SIG-M5 (cell line): ENCODE measurements around the gene RARG.

Source experiments
- DNase-seq: peaks from one replicate; lab custom pipeline; 2025; lab: John Stamatoyannopoulos, UW

RARG gene

DNA sequence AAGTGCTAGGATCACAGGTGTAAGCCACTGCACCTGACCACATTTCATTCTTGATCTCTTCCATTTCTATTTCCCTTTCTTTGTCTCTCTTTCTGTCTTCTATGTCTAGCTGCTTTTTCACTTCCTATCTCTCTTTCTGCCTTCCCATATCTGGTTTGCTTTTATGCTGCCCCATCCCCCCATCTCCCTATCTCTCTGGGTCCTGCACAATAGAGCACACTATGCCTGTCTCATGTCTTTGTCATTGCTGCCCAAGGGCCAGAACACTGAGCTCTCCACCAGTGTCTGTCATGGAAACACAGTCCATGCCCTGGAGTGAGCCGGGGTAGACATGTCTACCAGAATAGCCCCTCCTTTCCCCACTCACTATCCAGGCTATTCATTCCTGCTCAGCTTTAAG is 12.3 kb upstream of the RARG start:
- no peak for DNase-seq

DNA sequence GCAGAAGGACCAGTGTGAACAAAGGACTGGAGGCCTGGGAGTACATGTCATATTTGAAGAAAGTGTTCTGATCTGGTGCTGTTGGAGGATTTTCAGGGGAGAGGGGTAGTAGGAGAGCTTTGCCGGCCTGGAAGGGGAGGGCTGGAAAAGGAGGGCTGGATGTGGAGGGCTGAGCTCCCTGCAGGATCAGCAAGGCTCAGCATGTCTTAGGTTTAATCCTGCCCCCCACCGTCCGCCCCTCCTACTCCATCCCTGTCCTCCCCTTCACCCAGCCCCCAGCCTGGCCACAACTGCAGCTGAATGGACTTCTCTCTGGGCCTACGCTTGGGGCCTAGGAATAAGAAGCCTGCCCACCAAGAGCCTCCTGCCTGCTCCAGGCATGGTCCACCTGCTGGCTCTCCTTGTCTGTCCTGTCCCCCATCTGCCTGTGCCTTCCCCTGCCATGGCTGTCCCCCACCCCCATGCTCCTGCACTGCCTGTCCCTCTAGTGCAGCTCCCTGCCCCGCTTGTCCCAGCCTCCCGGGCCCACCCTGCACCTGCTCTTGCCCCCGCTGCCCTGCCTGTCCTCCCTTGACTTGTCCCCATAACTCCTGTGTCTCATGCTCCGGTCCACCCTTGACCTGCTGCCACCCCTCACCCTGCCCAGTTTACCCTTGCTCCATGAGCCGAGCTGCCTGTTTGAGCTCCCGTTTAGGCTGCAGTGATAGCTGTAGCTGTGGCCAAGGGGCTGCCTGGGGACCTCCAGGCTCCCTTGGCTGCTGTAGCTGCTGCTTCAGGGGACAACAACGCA is 9.8 kb upstream of the RARG start:
- no peak for DNase-seq

GRCh38 chr12:53239643-53240258 is 7.7 kb upstream of the RARG start:
- no peak for DNase-seq

DNA sequence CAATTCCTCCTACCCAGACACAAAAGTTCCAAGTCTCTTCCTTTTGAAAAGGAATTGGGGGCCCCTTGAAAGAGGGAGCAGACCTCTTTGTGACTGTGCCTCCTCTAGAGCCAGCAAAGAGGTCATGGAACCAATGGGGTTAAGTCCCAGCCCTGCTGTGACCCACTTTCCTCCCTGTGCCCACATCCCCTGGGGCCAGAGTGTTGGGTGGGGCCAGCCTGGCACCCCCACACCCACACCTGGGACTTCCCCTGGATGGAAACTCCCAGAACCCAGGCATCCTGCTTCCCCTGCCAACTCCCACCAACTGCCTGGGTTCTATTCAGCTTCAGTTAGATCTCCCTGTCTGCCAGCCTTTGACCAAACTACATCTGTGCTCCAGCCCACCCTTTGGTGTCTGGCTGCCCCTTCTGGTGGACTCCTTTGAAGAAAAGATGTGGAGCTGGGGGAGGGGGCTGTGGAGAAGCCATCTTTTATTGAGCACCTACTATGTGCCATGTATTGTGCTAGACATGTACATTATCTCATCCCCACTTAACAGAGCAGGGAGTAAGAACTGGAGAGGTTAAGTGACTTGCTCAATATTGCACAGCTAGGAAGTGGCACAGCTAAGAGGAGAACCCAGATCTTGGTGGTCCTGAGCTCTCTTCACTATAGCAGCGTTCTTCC is 4.6 kb upstream of the RARG start:
- no peak for DNase-seq

DNA sequence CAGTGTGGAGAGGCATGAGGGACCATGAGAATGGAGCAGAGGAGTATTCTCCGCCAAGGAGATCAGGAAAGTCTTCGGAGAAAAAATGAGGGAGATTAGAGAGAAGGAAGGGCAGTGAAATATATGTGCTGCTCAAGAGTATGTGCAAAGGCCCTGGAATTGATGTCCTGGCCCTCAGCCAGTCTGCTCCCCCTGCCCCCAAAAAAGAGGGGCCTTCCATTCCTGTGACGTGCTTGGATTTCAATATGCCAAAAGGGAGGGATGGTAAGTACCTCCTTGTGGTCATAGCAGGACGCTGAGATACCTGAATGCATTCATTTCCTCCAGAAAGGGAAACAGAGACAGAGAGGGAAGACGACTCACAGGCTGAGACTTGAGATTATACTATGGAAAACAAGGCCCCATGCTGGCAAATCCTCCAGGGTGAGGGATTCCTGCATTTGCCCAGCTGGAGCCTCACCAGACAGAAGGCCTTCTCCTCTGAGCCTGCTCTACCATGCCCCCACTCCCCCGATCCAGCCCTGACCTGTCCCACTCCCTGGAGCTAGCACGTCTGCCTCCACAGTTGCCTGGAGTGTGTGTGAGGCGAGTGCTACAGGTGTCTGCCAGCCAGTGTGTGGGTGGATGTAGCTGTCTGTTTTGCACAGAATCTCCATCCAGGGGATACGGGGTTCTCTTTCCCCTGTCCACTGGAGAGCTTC is 3.9 kb upstream of the RARG start:
- DNase-seq, result no peak

DNA sequence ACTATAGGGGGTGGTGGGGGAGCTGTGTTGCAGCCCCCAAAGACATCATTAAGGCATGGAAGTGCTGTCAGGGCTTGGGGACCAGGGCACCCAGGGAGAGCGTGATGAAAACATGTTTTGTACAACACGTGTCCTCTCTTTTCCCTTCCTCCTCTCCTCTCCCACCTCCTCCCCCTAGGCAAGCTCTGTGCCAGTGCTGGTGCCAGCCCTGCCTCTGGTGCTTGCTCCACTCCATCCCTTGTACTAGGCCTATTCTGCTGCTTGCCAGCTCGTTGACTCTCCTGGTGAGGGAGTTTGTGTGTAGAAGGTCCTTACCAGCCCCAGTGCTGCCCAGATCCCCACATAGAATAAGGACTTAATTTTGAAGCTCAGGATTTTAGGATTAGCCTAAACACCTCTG is 3.2 kb upstream of the RARG start:
- DNase-seq, result no peak

DNA sequence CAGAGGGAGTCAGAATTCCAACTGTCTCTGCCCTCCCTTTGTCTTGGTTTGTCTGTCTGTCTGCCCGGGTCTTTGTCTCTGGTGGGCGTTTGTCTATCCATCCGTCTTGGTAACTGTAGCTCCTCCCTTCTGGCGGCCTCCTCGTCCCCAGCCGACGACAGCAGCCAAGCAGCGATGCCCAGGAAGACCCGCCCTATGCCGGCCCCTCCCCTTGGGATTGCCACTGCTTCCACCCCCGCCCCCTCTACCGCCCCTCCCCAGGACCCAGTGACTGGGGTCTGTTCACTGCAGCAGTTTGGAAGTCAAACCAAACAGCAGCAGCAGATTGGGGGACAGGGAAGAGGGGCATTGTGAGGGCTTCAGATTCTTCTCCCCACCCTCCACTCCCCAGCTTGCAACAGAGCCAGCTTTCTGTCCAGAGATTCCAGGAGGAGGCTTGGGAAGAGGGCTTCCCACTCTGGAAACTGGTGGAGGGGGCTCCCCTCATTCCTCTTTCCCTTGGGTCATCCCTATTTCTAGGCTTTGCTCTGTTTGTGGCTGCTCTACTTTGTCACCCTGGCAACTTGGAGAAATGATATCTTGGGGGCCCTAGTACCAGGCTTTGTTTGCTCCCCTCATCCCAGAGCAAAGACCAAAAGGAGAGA is 2.4 kb upstream of the RARG start:
- DNase-seq, result no peak

- DNase-seq, result no peak
These were observed 1.7 kb upstream of the RARG start for GRCh38 chr12:53233671-53234121.

DNA sequence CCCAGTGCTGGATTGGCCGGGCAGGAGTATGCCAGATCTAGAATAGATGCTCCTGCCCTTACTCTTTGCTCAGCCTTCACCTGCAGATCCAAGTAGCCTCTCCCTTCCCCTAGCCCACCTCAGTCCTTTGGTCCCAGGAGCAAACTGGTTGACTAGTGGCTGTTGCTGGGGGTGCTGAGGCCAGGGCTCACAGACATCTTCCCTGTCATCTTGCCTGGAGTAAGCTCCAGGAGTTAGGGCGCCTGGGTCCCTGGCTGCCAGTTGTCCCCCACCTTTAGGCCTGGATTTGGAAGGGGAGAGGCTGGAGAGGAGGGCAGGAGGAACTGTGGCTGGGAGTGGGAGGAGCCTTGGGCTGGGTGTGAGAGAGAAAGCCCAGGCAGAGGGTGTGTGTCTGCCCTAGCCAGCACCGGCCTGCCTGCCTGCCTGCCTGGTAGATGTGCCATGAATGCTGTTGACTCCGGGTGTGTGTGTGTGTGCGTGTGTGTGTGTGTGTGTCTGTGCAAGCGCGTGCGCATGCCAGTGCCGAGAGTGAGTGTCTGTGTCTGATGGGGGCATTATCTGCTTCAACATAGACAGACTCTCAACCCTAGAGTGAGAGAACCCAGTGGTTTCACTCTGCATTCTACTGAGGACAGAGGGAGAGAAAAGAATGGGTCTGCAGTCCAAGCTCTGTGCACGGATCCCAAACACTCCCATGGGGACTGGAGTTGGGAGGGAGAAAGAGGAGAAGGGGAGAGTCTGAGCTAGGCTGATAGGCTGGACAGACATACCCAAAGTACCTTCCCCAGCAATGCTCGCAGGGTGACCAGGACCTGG is 845 bp upstream of the RARG start:
- no peak for DNase-seq

DNA sequence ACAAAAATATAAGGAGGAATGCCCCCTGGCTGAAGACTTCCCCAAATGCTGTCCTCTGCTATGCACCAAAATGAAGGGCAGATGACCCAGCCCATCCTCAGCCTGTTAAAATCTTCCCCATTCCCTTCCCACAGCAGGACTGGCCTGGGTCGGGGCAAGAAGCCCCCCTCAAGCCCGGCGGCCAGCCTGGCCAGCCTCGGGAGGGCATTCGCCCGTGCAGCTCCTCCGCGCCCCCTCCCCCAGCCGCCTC is 413 bp downstream of the RARG start:
- no peak for DNase-seq

- no peak for DNase-seq
These were observed 1.7 kb downstream of the RARG start for GRCh38 chr12:53230108-53230845.

DNA sequence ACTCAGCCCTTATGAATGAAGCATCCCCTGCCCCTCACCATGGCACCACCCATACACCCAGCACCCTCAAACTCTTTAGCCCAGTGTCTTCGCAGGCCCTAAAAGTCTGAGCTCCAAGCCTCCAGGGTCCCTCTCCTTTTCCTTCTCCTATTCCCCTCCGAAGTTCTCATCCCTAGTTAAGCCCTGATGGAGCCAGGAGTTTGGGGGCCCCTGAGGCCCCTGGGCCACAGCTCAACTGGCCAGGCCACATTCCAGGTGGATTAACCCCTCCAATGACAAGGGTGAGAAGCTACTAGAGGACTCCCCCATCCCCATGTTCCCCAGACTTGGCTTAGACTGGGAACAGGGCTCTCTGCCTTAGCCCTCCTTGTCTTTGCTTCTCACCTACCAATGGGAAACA is 2.6 kb downstream of the RARG start:
- DNase-seq, result no peak

DNA sequence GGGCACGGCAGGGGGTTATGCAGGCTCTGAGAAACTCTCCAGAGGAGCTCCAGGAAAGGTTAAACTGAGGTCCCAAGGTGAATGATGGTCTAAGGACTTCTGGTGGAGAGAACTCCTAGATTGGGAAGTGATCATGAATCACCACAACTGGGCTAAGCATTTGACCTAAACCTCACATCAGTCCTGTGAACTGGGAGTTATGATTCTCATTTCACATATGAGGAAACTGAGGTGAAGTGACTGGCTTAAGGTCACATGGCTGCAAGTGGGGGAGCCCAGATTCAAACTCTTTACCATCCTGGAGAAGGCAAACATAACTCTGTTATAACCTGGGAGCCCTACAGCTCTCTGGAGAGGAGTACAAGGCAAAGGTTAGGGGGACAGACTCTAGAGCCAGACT is 4.2 kb downstream of the RARG start:
- no peak for DNase-seq

DNA sequence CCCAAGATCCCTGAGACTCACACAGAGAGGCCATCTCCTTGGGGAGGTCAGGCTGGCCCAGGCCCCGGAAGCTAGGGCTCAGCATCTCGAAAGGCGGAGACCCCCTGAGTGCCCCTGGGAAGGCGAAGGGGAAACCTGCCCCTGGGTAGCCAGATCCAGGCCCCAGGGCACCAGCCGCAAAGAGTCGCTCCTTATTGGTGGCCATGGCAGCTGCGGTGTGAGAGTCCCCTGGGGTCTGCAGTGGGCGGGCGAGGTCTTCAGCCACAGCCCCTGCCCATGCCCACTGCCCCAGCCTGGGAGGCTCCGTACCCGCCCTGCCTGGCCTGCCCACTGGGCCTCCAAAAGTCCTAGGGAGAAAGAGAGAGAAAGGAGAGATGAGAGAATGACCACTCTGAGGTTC is 4.7 kb downstream of the RARG start:
- DNase-seq, result no peak

DNA sequence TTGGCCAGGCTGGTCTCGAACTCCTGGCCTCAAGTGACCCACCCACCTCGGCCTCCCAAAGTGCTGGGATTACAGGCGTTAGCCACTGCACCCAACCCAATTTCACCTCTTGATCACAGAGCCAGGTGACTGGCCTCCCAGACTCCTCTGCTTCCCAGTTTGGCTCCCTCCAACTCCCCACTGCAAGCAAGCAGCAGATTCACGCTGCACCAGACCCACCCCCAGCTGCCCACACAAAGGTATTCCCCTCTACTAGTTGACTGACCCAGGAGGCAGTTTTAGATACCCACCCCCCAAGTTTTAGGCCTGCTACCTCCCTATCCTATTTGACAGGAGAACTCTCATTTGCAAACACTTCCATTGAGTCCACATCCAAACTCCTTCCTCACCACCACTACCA is 5.2 kb downstream of the RARG start:
- no peak for DNase-seq

DNA sequence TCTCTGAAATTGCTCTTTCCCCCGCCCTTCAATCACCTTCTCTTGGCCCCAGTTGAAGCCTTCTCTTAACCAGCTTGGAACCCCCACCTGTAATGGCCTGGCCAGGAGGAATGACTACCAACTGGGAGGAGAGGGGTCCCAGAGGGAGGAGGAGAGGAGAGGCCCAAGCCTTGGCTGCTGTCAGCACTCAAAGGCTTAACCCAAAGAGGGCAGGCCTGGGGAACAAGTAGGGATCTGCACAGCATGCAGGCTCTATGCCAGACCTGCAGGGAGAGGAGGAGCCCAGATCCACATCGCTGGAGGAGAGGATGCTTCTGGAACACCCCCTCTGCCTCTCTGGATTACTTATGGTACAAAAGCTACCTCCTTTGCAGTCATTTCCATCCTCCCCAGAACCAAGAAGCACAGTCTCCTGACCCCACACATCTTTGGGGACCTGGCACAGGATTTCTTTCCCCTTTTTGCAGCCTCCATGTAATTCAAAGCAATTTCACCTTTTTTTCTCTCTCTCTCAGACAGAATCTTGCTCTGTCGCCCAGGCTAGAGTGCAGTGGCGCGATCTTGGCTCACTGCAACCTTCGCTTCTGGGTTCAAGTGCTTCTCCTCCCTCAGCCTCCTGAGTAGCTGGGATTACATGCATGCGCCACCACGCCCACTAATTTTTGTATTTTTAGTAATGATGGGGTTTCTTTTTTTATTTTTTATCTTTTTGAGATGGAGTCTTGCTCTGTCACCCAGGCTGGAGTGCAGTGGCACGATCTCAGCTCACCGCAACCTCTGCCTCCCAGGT is 6.2 kb downstream of the RARG start:
- DNase-seq, result no peak

DNA sequence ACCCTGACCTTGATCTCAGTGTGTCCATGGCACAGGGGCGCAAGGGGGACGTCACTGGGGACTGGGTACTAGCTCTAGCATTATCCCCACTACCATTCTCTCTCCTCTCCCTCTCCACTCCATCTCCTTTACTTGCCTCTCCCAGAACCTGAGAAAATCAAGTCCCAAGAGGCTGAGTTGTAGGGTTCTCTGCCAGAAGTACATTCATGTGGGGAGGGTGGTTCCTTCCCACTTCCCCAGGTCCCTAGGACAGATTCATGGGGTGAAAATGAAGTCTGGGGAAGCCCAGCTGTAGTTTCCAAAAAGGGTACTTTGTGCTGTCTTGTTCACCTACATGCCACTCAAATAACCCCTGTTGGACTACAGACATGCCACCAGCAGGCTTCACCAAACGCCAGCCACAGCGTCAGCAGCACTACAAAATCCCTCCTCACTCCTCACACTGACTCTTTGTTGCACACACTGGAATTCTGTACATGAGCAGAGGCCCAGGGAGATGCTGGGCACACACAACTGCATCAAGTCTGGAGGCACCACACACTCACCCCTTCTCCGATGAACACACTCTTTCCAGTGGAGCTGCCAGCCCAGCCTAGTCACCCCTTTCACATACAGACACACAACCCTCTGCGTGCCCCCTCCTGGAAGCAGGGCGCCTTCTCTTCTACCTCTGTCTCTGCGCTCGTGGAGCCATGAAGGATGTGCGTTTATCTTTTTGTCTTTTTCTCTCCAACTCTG is 6.9 kb downstream of the RARG start:
- DNase-seq, result no peak

GRCh38 chr12:53224061-53224896 is 7.7 kb downstream of the RARG start:
- DNase-seq, result no peak
